AG04449 (cell line): ENCODE results near the gene FAM200B.

Experiments used
- CTCF ChIA-PET: fragments of 350-600 bp; formaldehyde crosslinking; extraction: SDS; loops from one replicate; lab custom pipeline; 2021; ENCODE audit warnings: antibody characterized with exemption; lab: Yijun Ruan, JAX
- POLR2A ChIA-PET: fragments of 400-600, 350-600 bp; formaldehyde crosslinking; extraction: SDS; loops from one replicate; lab custom pipeline; 2020; ENCODE audit warnings: antibody characterized with exemption, inconsistent platforms; lab: Yijun Ruan, JAX
- DNase-seq: peaks from one replicate; pipeline ENCODE4 v3.0.0-alpha.2; 2010; ENCODE audit warnings: low read depth, low spot score
- H3K4me3 ChIP-seq: 2 replicates; pipeline ENCODE4 v1.5.1; 2011; ENCODE audit warnings: low read depth, mild to moderate bottlenecking, control low read depth, low read length
- CTCF ChIP-seq: IDR thresholded peaks from one replicate; pipeline ENCODE4 v1.5.1; 2011; ENCODE audit warnings: mild to moderate bottlenecking, moderate library complexity, low read length, control low read depth, inconsistent platforms; ENCODE audit not compliant: insufficient read depth; ENCODE audit errors: missing control alignments

FAM200B gene

GRCh38 chr4:15652191-15652590 is 29.4 kb upstream of the FAM200B start:
- H3K4me3 ChIP-seq = no peak overlapping the region; the same call in 1 of the 2 replicates
- TF ChIP-seq CTCF = no peak
- ChIA-PET CTCF (interaction anchor here (1.2 to 1.9 kb wide), 7 partner anchors 10 to 304 kb away, joined by 3 to 13 read pairs (median 5); no protein-coding TSS in a partner anchor), POLR2A (no interaction called here)
- no peak for DNase-seq

GRCh38 chr4:15652841-15653240 is 28.8 kb upstream of the FAM200B start:
- no peak for DNase-seq
- POLR2A ChIA-PET = no interaction called here
- CTCF ChIA-PET = interaction anchor here (1.2 to 1.8 kb wide), 4 partner anchors 40 to 303 kb away, joined by 3 to 9 read pairs (median 5); no protein-coding TSS in a partner anchor
- no peak for TF ChIP-seq CTCF
- H3K4me3 ChIP-seq = peak overlapping the region; percentile 82

GRCh38 chr4:15653420-15653819 is 28.2 kb upstream of the FAM200B start:
- H3K4me3 ChIP-seq = peak overlapping the region; percentile 82
- DNase-seq = no peak
- CTCF ChIA-PET = interaction anchor here (0.9 to 1.5 kb wide), 3 partner anchors 10 to 174 kb away, joined by 3 to 9 read pairs (median 4); no protein-coding TSS in a partner anchor
- TF ChIP-seq CTCF = no peak
- POLR2A ChIA-PET = interaction anchor here (0.5 to 1.9 kb wide), 2 partner anchors 28 to 41 kb away, joined by 3 to 5 read pairs; partner anchors contain the start of gene FAM200B

GRCh38 chr4:15653864-15654592 is 27.6 kb upstream of the FAM200B start:
- no peak for DNase-seq

GRCh38 chr4:15654593-15655222 is 26.9 kb upstream of the FAM200B start:
- DNase-seq = no peak
- CTCF ChIA-PET = interaction anchor here (0.9 to 1.5 kb wide), 4 partner anchors 12 to 175 kb away, joined by 3 to 9 read pairs (median 4); no protein-coding TSS in a partner anchor

More at GRCh38 chr4:15653864-15654592, 27.6 kb upstream of the FAM200B start:
- peak overlapping the region; percentile 82 for H3K4me3 ChIP-seq
- TF ChIP-seq CTCF = no peak
- POLR2A ChIA-PET = interaction anchor here (0.5 to 1.9 kb wide), 4 partner anchors 27 to 651 kb away, joined by 3 to 5 read pairs (median 3); partner anchors contain the start of genes CPEB2 and FAM200B
- CTCF ChIA-PET = interaction anchor here (0.9 to 1.5 kb wide), 3 partner anchors 11 to 174 kb away, joined by 3 to 9 read pairs (median 4); no protein-coding TSS in a partner anchor

More at GRCh38 chr4:15654593-15655222, 26.9 kb upstream of the FAM200B start:
- POLR2A ChIA-PET = interaction anchor here (0.7 to 1.9 kb wide), 5 partner anchors 10 to 652 kb away, joined by 3 to 5 read pairs (median 3); partner anchors contain the start of genes CPEB2 and FAM200B
- H3K4me3 ChIP-seq = peak overlapping the region; percentile 82
- TF ChIP-seq CTCF = no peak
